ENCODE results near the gene MOV10. TPM values are rescaled to one million over a fixed set of nuclear protein-coding genes. Genes with fewer than 3 reads are reported as not detected.

Gene MOV10
- total and polyA plus RNA-seq, 9 of the 15 experiments (the other 6 are each of a cell fraction or from before 2014, with no cell fraction given): 16.7 to 105 (median 49.5) TPM

DNA sequence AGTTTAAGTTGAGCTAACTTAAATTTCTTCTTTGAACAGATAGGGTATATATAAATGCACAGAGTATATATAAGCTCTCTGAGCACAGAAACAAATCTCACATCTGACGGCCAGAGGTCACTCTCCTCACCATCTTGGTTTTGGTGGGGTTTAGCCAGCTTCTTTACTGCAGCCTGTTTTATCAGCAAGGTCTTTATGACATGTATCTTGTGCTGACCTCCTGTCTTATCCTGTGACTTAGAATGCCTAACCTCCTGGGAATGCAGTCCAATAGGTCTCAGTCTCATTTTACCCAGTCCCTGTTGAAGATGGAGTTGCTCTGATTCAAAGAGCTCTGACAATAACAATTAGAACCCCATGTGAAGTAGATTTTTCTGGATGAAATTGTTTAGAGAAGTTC, 1.6 kb upstream of the MOV10 start (continued):
- TF ChIP-seq ZNF717 (CRISPR knock-in tag; IDR thresholded peaks at IDR 0.05) (no peak), MGA (IDR thresholded peaks at IDR 0.05) (no peak), CCAR2 (IDR thresholded peaks at IDR 0.05; ENCODE audit: low read depth, low read length) (no peak), ZNF79 (CRISPR knock-in tag; IDR thresholded peaks at IDR 0.05; ENCODE audit: low read depth) (no peak), NR2C2 (CRISPR knock-in tag; IDR thresholded peaks at IDR 0.05) (no peak), NR2C2 (tag; IDR thresholded peaks at IDR 0.05) (peak; percentile 62), USF1 (CRISPR knock-in tag; IDR thresholded peaks at IDR 0.05) (no peak), POLR2AphosphoS5 (IDR thresholded peaks at IDR 0.05; ENCODE audit: control insufficient read depth, insufficient read depth, low read depth, low read length) (peak; percentile 57; the same call in 1 of the 2 replicates), HNRNPL (IDR thresholded peaks at IDR 0.05; ENCODE audit: low read depth, low read length) (no peak), JUNB (CRISPR knock-in tag; conservative IDR thresholded peaks at IDR 0.05) (no peak), DNMT1 (IDR thresholded peaks at IDR 0.05) (no peak), EHMT2 (IDR thresholded peaks at IDR 0.05) (0 out of 2 replicates have a peak, but pooled peaks have one; percentile 42), ZNF280A (IDR thresholded peaks at IDR 0.05; ENCODE audit: low read depth, partially characterized antibody) (no peak), ZNF311 (CRISPR knock-in tag; IDR thresholded peaks at IDR 0.05) (no peak), NFXL1 (CRISPR knock-in tag; IDR thresholded peaks at IDR 0.05) (no peak)
